Measurements from ENCODE around the gene DUSP2. TPM values are rescaled to one million over a fixed set of nuclear protein-coding genes. Genes with fewer than 3 reads are reported as not detected.

Gene DUSP2, protein sequence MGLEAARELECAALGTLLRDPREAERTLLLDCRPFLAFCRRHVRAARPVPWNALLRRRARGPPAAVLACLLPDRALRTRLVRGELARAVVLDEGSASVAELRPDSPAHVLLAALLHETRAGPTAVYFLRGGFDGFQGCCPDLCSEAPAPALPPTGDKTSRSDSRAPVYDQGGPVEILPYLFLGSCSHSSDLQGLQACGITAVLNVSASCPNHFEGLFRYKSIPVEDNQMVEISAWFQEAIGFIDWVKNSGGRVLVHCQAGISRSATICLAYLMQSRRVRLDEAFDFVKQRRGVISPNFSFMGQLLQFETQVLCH
- total RNA-seq (0.33 and 1.0 TPM in 2 replicates), polyA plus RNA-seq (0.17 and 0.26 TPM in 2 replicates), polyA minus RNA-seq (ENCODE audit: low replicate concordance) (3.9 TPM in 1 of 2 replicates, not detected in the other)
- polyA plus RNA-seq (2012): 0.38 and 0.83 TPM in 2 replicates

DNA sequence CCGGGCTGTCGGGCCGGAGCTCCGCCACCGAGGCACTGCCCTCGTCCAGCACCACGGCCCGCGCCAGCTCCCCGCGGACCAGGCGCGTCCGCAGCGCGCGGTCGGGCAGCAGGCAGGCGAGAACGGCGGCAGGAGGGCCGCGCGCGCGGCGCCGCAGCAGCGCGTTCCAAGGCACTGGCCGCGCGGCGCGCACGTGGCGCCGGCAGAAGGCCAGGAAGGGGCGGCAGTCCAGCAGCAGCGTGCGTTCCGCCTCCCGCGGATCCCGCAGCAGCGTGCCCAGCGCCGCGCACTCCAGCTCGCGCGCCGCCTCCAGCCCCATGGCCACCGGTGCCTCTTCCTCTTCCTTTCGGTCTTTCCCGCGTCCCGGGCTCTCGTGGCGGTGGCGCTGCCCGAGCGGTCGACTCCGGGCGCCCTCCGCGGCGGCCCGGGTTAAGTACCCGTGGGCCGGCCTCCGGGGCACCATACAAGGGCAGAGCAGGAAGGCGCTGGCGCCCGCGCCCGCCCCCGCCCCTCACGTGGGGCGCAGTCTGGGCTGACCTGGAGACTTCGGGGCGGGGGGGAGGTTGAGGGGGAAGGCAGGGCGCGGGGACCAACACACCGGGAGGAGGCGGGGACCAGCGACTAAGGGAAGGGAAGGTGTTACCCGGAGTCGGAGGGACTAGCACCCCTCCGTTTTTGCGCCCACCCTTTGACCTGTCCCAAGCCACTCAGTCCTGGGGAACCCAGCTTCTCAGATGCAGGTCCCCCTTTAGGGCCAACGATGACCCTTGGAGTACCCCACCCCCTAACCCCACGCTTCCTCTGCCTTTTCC, at the start of gene DUSP2:
TSS of gene DUSP2 (minus strand) at position 405 of the 812 bp plus-strand sequence. CDS start at position 319, 86 bp downstream.
- TF ChIP-seq, protein P1, sequence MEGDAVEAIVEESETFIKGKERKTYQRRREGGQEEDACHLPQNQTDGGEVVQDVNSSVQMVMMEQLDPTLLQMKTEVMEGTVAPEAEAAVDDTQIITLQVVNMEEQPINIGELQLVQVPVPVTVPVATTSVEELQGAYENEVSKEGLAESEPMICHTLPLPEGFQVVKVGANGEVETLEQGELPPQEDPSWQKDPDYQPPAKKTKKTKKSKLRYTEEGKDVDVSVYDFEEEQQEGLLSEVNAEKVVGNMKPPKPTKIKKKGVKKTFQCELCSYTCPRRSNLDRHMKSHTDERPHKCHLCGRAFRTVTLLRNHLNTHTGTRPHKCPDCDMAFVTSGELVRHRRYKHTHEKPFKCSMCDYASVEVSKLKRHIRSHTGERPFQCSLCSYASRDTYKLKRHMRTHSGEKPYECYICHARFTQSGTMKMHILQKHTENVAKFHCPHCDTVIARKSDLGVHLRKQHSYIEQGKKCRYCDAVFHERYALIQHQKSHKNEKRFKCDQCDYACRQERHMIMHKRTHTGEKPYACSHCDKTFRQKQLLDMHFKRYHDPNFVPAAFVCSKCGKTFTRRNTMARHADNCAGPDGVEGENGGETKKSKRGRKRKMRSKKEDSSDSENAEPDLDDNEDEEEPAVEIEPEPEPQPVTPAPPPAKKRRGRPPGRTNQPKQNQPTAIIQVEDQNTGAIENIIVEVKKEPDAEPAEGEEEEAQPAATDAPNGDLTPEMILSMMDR (conservative IDR thresholded peaks at IDR 0.05 in 1 of 2, IDR thresholded peaks at IDR 0.05 in 1 of 2; ENCODE audit: low read depth in 1 of 2, low read length in 2 of 2): no peak
- no peak for TF ChIP-seq EZH2 (IDR thresholded peaks at IDR 0.05; ENCODE audit: low read length, missing control alignments)
- Histone ChIP-seq H4K20me1 (ENCODE audit: control insufficient read depth, extremely low read depth, insufficient read depth, low read length) (no peaks in the 10 kb centered on the region), H3K79me2 (ENCODE audit: control insufficient read depth, insufficient read depth, low read length) (no peaks in the 10 kb centered on the region), H3K36me3 (ENCODE audit: control insufficient read depth, insufficient read depth, low read length) (no peaks in the 10 kb centered on the region), H3K4me3 (replicated peaks in 1 of 4; ENCODE audit: control extremely low read depth in 1 of 4, insufficient read depth in 1 of 4, low read depth in 3 of 4, low read length in 4 of 4) (peak within 1 kb of the TSS; percentile 21 to 59 (median 42)), H3K27me3 (ENCODE audit: control insufficient read depth, insufficient read depth, low read length) (no peaks in the 10 kb centered on the region), H3K27ac (ENCODE audit: insufficient read depth, low read length) (no peak within 1 kb of the TSS), H2AFZ (ENCODE audit: low read length) (peak within 1 kb of the TSS; percentile 64), H3K4me1 (ENCODE audit: control insufficient read depth, extremely low read depth, insufficient read depth, low read length) (peaks cover 4% of the 10 kb centered on the region), H3K4me2 (ENCODE audit: extremely low read depth, insufficient read depth, low read length) (peak within 1 kb of the TSS; percentile 88), H3K9me3 (ENCODE audit: control insufficient read depth, insufficient read depth, low read depth, low read length) (no peaks in the 10 kb centered on the region), H3K9ac (ENCODE audit: insufficient read depth, low read length) (peak within 1 kb of the TSS; percentile 30)
- DNase-seq (ENCODE audit: low read depth in 2 of 2): peak; percentile 45 to 78

DNA sequence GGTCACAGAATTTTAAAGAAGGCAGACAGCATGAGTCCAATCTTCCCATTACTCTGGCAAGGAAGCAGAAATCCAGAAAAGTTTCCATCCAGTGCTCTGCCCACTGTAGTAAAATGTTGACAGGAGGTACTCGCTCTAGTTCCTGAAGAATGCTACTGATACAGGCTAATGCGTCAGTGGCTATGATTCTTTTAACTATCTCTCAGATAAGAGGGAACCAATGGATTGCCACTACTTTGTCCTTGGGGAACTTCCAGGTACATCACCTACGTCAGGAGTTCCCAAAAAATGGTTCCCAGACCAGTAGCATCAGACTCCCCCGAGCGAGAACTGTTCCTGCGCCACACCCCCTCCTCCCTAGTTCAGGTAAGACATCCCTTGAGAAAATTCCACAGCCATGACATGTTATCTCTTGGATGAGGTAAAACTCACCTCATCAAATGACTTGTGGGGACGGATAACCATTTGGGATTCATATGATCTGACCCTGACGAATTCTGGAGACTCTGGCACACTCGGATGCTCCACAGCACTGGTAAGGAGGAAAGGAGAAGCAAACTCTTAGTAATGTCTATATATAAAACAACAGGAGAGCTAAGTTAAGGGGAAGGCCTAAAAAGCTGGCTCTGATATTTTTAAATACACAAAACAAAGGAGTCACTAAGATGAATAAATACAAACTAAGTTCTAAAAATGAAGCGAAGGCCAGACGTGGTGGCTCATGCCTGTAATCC, 46.9 kb upstream of the DUSP2 start:
- no peak overlapping the region for H3K4me3 ChIP-seq (replicated peaks in 1 of 4; ENCODE audit: control extremely low read depth in 1 of 4, insufficient read depth in 1 of 4, low read depth in 3 of 4, low read length in 4 of 4)
- H4K20me1 ChIP-seq (ENCODE audit: control insufficient read depth, extremely low read depth, insufficient read depth, low read length): no peaks in the 10 kb centered on the region
- no peaks in the 10 kb centered on the region for H3K27me3 ChIP-seq (ENCODE audit: control insufficient read depth, insufficient read depth, low read length)
- H3K36me3 ChIP-seq (ENCODE audit: control insufficient read depth, insufficient read depth, low read length): peaks cover 14% of the 10 kb centered on the region
- H3K27ac ChIP-seq (ENCODE audit: insufficient read depth, low read length): no peak overlapping the region
- H3K4me1 ChIP-seq (ENCODE audit: control insufficient read depth, extremely low read depth, insufficient read depth, low read length): peaks cover 6% of the 10 kb centered on the region
- no peak for DNase-seq (ENCODE audit: low read depth in 2 of 2)
- peaks cover 21% of the 10 kb centered on the region for H3K79me2 ChIP-seq (ENCODE audit: control insufficient read depth, insufficient read depth, low read length)
- H3K4me2 ChIP-seq (ENCODE audit: extremely low read depth, insufficient read depth, low read length): no peak overlapping the region
- H3K9me3 ChIP-seq (ENCODE audit: control insufficient read depth, insufficient read depth, low read depth, low read length): no peaks in the 10 kb centered on the region
- H2AFZ ChIP-seq (ENCODE audit: low read length): no peak overlapping the region
- no peak for TF ChIP-seq EZH2 (IDR thresholded peaks at IDR 0.05; ENCODE audit: low read length, missing control alignments)
- TF ChIP-seq, protein P1 (conservative IDR thresholded peaks at IDR 0.05 in 1 of 2, IDR thresholded peaks at IDR 0.05 in 1 of 2; ENCODE audit: low read depth in 1 of 2, low read length in 2 of 2): no peak
- no peak overlapping the region for H3K9ac ChIP-seq (ENCODE audit: insufficient read depth, low read length)

Measured in fibroblast of lung (primary cell).